Measurements from ENCODE around the gene ETFBKMT. TPM values are rescaled to one million over a fixed set of nuclear protein-coding genes. Genes with fewer than 3 reads are reported as not detected.

ETFBKMT gene
- total and polyA plus RNA-seq, 2 donors (not counting 1 experiment from before 2014, with no cell fraction given) = 2.8 to 6.1 TPM

DNA sequence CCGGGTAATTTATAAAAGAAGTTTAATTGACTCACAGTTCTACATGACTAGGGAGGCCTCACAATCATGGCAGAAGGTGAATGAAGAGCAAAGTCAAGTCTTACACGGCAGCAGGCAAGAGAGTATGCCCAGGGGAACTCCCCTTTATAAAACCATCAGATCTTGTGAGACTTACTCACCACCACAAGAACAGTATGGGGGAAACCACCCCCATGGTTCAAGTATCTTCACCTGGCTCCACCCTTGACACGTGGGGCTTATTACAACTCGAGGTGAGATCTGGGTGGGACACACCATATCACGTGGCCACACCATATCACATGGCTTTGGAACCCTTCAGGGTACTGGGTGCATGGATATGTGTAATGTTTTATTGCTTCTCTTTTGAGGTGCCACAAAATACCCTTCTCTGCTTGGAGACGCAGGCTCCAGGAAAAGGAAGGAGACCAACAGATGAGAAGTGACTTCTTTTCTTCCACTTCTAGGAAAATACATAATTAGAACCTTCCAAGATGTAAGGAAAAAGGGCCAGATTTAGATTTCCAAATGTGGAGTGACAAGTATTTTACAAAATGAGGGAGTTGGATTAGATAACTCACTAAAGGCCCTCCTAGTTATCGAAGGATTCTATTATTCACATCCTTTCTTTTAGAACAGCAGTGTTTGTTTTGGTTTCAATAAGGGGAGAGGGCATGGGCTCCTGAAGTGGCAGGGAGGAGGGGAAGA, 33.1 kb upstream of the ETFBKMT start:
- Histone ChIP-seq H3K27ac (ENCODE audit: insufficient read depth, low read length) (no peak overlapping the region), H3K27me3 (ENCODE audit: control insufficient read depth, insufficient read depth, low read length) (no peaks in the 10 kb centered on the region), H3K4me2 (ENCODE audit: extremely low read depth, insufficient read depth, low read length) (no peak overlapping the region), H3K9me3 (ENCODE audit: control insufficient read depth, insufficient read depth, low read depth, low read length) (no peaks in the 10 kb centered on the region), H3K36me3 (ENCODE audit: control insufficient read depth, insufficient read depth, low read length) (no peaks in the 10 kb centered on the region), H4K20me1 (ENCODE audit: control insufficient read depth, extremely low read depth, insufficient read depth, low read length) (no peaks in the 10 kb centered on the region), H3K79me2 (ENCODE audit: control insufficient read depth, insufficient read depth, low read length) (no peaks in the 10 kb centered on the region), H3K4me1 (ENCODE audit: control insufficient read depth, extremely low read depth, insufficient read depth, low read length) (no peaks in the 10 kb centered on the region), H3K9ac (ENCODE audit: insufficient read depth, low read length) (no peak overlapping the region), H2AFZ (ENCODE audit: low read length) (no peak overlapping the region), H3K4me3 (replicated peaks in 1 of 4; ENCODE audit: control extremely low read depth in 1 of 4, insufficient read depth in 1 of 4, low read depth in 3 of 4, low read length in 4 of 4) (no peak overlapping the region)
- TF ChIP-seq, protein P1, sequence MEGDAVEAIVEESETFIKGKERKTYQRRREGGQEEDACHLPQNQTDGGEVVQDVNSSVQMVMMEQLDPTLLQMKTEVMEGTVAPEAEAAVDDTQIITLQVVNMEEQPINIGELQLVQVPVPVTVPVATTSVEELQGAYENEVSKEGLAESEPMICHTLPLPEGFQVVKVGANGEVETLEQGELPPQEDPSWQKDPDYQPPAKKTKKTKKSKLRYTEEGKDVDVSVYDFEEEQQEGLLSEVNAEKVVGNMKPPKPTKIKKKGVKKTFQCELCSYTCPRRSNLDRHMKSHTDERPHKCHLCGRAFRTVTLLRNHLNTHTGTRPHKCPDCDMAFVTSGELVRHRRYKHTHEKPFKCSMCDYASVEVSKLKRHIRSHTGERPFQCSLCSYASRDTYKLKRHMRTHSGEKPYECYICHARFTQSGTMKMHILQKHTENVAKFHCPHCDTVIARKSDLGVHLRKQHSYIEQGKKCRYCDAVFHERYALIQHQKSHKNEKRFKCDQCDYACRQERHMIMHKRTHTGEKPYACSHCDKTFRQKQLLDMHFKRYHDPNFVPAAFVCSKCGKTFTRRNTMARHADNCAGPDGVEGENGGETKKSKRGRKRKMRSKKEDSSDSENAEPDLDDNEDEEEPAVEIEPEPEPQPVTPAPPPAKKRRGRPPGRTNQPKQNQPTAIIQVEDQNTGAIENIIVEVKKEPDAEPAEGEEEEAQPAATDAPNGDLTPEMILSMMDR (conservative IDR thresholded peaks at IDR 0.05 in 1 of 2, IDR thresholded peaks at IDR 0.05 in 1 of 2; ENCODE audit: low read depth in 1 of 2, low read length in 2 of 2) = no peak
- no peak for TF ChIP-seq EZH2 (IDR thresholded peaks at IDR 0.05; ENCODE audit: low read length, missing control alignments)
- DNase-seq (ENCODE audit: low read depth in 2 of 2) = no peak

DNA sequence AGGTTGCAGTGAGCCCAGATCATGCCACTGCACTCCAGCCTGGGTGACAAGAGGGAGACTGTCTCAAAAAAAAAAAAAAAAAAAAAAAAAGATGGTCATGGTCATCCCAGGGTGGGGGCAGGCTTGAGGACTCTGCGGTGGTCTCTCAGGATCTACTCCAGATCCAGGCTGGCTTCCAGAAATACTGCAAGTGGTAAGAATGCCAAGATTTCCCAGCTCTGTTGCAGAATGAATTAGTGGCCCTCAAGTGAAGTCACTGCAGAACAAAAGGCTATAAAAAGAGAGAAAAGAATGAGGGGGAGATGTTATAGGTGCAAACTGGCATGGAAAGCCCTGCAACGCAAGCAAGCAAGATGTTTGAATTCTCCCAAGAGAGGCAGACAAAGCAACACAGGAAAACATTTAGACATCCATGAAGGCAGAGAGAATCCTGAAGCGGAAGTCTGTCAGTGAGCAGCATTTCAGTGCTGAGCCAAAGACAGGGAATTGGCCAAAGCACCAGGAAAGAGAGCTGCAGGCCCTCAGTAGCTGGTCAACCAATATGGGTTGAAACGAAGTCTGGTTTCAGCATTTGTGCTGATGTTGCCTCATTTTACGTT, 31.9 kb upstream of the ETFBKMT start:
- TF ChIP-seq, protein P1 (conservative IDR thresholded peaks at IDR 0.05 in 1 of 2, IDR thresholded peaks at IDR 0.05 in 1 of 2; ENCODE audit: low read depth in 1 of 2, low read length in 2 of 2) = no peak
- no peak for TF ChIP-seq EZH2 (IDR thresholded peaks at IDR 0.05; ENCODE audit: low read length, missing control alignments)
- no peak overlapping the region for H3K9ac ChIP-seq (ENCODE audit: insufficient read depth, low read length)

DNA sequence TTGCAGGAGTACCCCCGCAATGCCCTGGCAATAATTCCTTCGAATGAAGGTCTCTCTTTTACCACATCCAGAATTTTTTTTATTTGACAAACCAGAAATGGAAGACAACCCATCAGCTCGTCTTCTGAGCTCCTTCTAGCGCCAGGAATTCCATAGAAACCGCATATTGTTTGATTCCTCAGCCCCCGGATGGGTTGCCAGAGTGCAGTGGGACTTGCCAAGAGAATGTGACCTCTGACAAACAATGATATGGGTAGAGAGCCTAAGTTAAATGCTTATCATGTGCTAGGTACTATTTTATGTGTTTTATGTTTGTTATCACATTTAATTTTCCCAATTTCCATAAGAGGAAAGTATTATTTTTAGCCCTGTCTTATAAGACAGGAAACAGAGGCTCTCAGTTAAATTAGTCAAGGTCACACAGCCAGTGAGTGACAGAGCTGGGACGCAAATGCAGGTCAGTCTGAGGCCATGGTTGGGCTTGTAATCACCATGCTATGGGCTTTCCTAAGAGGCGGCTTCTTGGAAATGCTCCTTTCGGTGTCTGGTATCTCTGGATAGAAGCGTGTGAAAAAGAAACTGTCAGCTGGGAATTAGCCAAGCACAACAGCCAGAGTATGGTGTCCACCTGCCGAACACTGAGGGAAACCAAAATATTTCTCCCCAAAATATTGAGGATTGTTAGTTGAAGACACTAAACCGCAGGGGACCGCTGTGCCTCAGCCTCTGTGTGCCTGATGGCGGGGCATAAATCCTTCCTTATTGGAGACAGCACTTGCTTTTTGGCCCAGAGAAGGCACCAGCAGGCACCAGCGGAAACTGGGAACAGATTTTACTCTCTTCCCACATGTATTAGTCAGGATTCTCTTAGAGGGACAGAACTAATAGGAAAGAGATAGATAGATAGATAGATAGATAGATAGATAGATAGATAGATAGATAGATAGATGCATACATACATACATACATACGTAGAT, 29.4 kb upstream of the ETFBKMT start:
- Histone ChIP-seq H3K79me2 (ENCODE audit: control insufficient read depth, insufficient read depth, low read length) (no peaks in the 10 kb centered on the region), H3K4me1 (ENCODE audit: control insufficient read depth, extremely low read depth, insufficient read depth, low read length) (no peaks in the 10 kb centered on the region), H3K27me3 (ENCODE audit: control insufficient read depth, insufficient read depth, low read length) (no peaks in the 10 kb centered on the region), H3K27ac (ENCODE audit: insufficient read depth, low read length) (no peak overlapping the region), H3K9ac (ENCODE audit: insufficient read depth, low read length) (no peak overlapping the region), H3K4me3 (replicated peaks in 1 of 4; ENCODE audit: control extremely low read depth in 1 of 4, insufficient read depth in 1 of 4, low read depth in 3 of 4, low read length in 4 of 4) (peak overlapping the region in 1 of 4 experiments; percentile 11), H3K4me2 (ENCODE audit: extremely low read depth, insufficient read depth, low read length) (no peak overlapping the region), H3K9me3 (ENCODE audit: control insufficient read depth, insufficient read depth, low read depth, low read length) (no peaks in the 10 kb centered on the region), H2AFZ (ENCODE audit: low read length) (no peak overlapping the region), H4K20me1 (ENCODE audit: control insufficient read depth, extremely low read depth, insufficient read depth, low read length) (no peaks in the 10 kb centered on the region), H3K36me3 (ENCODE audit: control insufficient read depth, insufficient read depth, low read length) (no peaks in the 10 kb centered on the region)
- peak; percentile 58 to 83 for DNase-seq (ENCODE audit: low read depth in 2 of 2)
- TF ChIP-seq EZH2 (IDR thresholded peaks at IDR 0.05; ENCODE audit: low read length, missing control alignments) = no peak
- TF ChIP-seq, protein P1 (conservative IDR thresholded peaks at IDR 0.05 in 1 of 2, IDR thresholded peaks at IDR 0.05 in 1 of 2; ENCODE audit: low read depth in 1 of 2, low read length in 2 of 2) = no peak

More for the DNA sequence above, 31.9 kb upstream of the ETFBKMT start:
- Histone ChIP-seq H3K27ac (ENCODE audit: insufficient read depth, low read length) (no peak overlapping the region), H3K36me3 (ENCODE audit: control insufficient read depth, insufficient read depth, low read length) (no peaks in the 10 kb centered on the region), H4K20me1 (ENCODE audit: control insufficient read depth, extremely low read depth, insufficient read depth, low read length) (no peaks in the 10 kb centered on the region), H3K27me3 (ENCODE audit: control insufficient read depth, insufficient read depth, low read length) (no peaks in the 10 kb centered on the region), H3K4me1 (ENCODE audit: control insufficient read depth, extremely low read depth, insufficient read depth, low read length) (no peaks in the 10 kb centered on the region), H2AFZ (ENCODE audit: low read length) (no peak overlapping the region), H3K4me3 (replicated peaks in 1 of 4; ENCODE audit: control extremely low read depth in 1 of 4, insufficient read depth in 1 of 4, low read depth in 3 of 4, low read length in 4 of 4) (no peak overlapping the region), H3K4me2 (ENCODE audit: extremely low read depth, insufficient read depth, low read length) (no peak overlapping the region), H3K79me2 (ENCODE audit: control insufficient read depth, insufficient read depth, low read length) (no peaks in the 10 kb centered on the region), H3K9me3 (ENCODE audit: control insufficient read depth, insufficient read depth, low read depth, low read length) (no peaks in the 10 kb centered on the region)
- no peak for DNase-seq (ENCODE audit: low read depth in 2 of 2)

Data from fibroblast of lung (primary cell).